BJ (cell line): Measurements from ENCODE around the gene PELI2. TPM values are rescaled to one million over a fixed set of nuclear protein-coding genes. Genes with fewer than 3 reads are reported as not detected.
"Not testable (repeated sequence)": the region's sequence is repeated elsewhere in the genome, so short reads cannot be mapped to it uniquely, and the experiment has no call there.

ENCODE experiments used
- CTCF ChIA-PET: fragments of 350-600 bp; formaldehyde crosslinking; extraction: SDS; loops from one replicate; lab custom pipeline; 2021; ENCODE audit warnings: antibody characterized with exemption, inconsistent platforms; lab: Yijun Ruan, JAX
- POLR2A ChIA-PET: fragments of 300-600 bp; sonication (Branson Sonifier 250); formaldehyde crosslinking; extraction: SDS; loops from one replicate; lab custom pipeline; 2021; ENCODE audit warnings: antibody characterized with exemption; lab: Charles Lee
- DNase-seq: peaks from one replicate; pipeline ENCODE4 v3.0.0-alpha.2; 2011; ENCODE audit warnings: low read depth
- H3K27me3 ChIP-seq: 2 replicates; pipeline ENCODE4 v1.6.0; 2011; ENCODE audit warnings: low read length; ENCODE audit not compliant: control insufficient read depth, insufficient read depth
- H3K36me3 ChIP-seq: 2 replicates; pipeline ENCODE4 v1.5.1; 2011; ENCODE audit warnings: low read length; ENCODE audit not compliant: control insufficient read depth, insufficient read depth
- H3K4me3 ChIP-seq: 2 replicates; pipeline ENCODE4 v1.5.1; 2011; ENCODE audit warnings: low read depth, mild to moderate bottlenecking, control low read depth, low read length
- CTCF ChIP-seq: IDR thresholded peaks from 2 replicates; pipeline ENCODE4 v1.5.1; 2011; ENCODE audit warnings: low read depth, mild to moderate bottlenecking, control low read depth, inconsistent platforms, low read length, moderate library complexity; ENCODE audit not compliant: insufficient read depth
- polyA plus RNA-seq: library from polyadenylated mRNA; depleted of rRNA; stranded (reverse); fragments of >200 nt; gene quantifications from 2 replicates; pipeline ENCODE4 v1.2.3, GENCODE V29; 2011

Gene PELI2
- polyA plus RNA-seq, 1 experiment, result 10.5 TPM

- no peak for TF ChIP-seq CTCF
- no peak overlapping the region for H3K4me3 ChIP-seq
- CTCF ChIA-PET, result interaction anchor here (0.6 kb wide), 1 partner anchor 42 kb away, joined by 4 read pairs; no protein-coding TSS in a partner anchor
- no peaks in the 10 kb centered on the region for H3K36me3 ChIP-seq
- no peaks in the 10 kb centered on the region for H3K27me3 ChIP-seq
- DNase-seq, result no peak
- POLR2A ChIA-PET, result no interaction called here
Observed at GRCh38 chr14:56160088-56160487, 41.9 kb downstream of the PELI2 start.

- no peak for DNase-seq
- Histone ChIP-seq H3K27me3 (no peaks in the 10 kb centered on the region), H3K36me3 (no peaks in the 10 kb centered on the region), H3K4me3 (no peak overlapping the region)
- ChIA-PET CTCF (no interaction called here), POLR2A (no interaction called here)
- no peak for TF ChIP-seq CTCF
Observed at GRCh38 chr14:56161658-56162057, 43.4 kb downstream of the PELI2 start.

GRCh38 chr14:56162476-56162875, 44.3 kb downstream of the PELI2 start:
- CTCF ChIA-PET, result no interaction called here
- TF ChIP-seq CTCF, result no peak

GRCh38 chr14:56166579-56166978, 48.4 kb downstream of the PELI2 start:
- CTCF ChIA-PET, H3K27me3 ChIP-seq, DNase-seq, H3K36me3 ChIP-seq, POLR2A ChIA-PET, H3K4me3 ChIP-seq: not testable (repeated sequence)

More at GRCh38 chr14:56162476-56162875, 44.3 kb downstream of the PELI2 start:
- DNase-seq, result no peak
- no peaks in the 10 kb centered on the region for H3K36me3 ChIP-seq
- H3K27me3 ChIP-seq, result no peaks in the 10 kb centered on the region
- POLR2A ChIA-PET, result no interaction called here
- H3K4me3 ChIP-seq, result no peak overlapping the region

- no peaks in the 10 kb centered on the region for H3K36me3 ChIP-seq
- H3K27me3 ChIP-seq, result no peaks in the 10 kb centered on the region
- ChIA-PET CTCF (no interaction called here), POLR2A (no interaction called here)
- no peak for TF ChIP-seq CTCF
- no peak overlapping the region for H3K4me3 ChIP-seq
- DNase-seq, result no peak
Observed at GRCh38 chr14:56168007-56168616, 49.9 kb downstream of the PELI2 start.

GRCh38 chr14:56170028-56170427, 51.8 kb downstream of the PELI2 start:
- no peak for TF ChIP-seq CTCF
- POLR2A ChIA-PET, result no interaction called here
- CTCF ChIA-PET, result no interaction called here
- H3K36me3 ChIP-seq, result no peaks in the 10 kb centered on the region
- no peak for DNase-seq
- no peak overlapping the region for H3K4me3 ChIP-seq
- H3K27me3 ChIP-seq, result no peaks in the 10 kb centered on the region
